ENCODE data around the gene CAMK1. TPM values are rescaled to one million over a fixed set of nuclear protein-coding genes. Genes with fewer than 3 reads are reported as not detected.

The CAMK1 gene
- total RNA-seq, 1 experiment from 2014 or later, result 44.1 TPM

GRCh38 chr3:9793161-9793781 is 23.5 kb upstream of the CAMK1 start:
- DNase-seq (ENCODE audit: low read depth), result peak; percentile 20

GRCh38 chr3:9792405-9793160 is 22.8 kb upstream of the CAMK1 start, which contains the start of the genes ARPC4 and TADA3:
Gene ARPC4 (plus strand): TSS chr3:9793082. CDS start chr3:9793122, 40 bp downstream.
Gene TADA3 (minus strand): TSS chr3:9792473. CDS start chr3:9791466, 1,007 bp downstream.
- DNase-seq (ENCODE audit: low read depth), result peak; percentile 92

GRCh38 chr3:9791790-9792404 is 22.1 kb upstream of the CAMK1 start:
- no peak for DNase-seq (ENCODE audit: low read depth)

GRCh38 chr3:9791127-9791526 is 21.4 kb upstream of the CAMK1 start:
- DNase-seq (ENCODE audit: low read depth), result no peak

GRCh38 chr3:9787714-9788113 is 18.0 kb upstream of the CAMK1 start:
- DNase-seq (ENCODE audit: low read depth), result no peak

- DNase-seq (ENCODE audit: low read depth), result no peak
These were observed 17.3 kb upstream of the CAMK1 start for GRCh38 chr3:9786825-9787669.

- DNase-seq (ENCODE audit: low read depth), result no peak
These were observed 16.5 kb upstream of the CAMK1 start for GRCh38 chr3:9786209-9786739.

GRCh38 chr3:9785602-9786001 is 15.9 kb upstream of the CAMK1 start:
- no peak for DNase-seq (ENCODE audit: low read depth)

- no peak for DNase-seq (ENCODE audit: low read depth)
These were observed 15.2 kb upstream of the CAMK1 start for GRCh38 chr3:9784965-9785364.

- DNase-seq (ENCODE audit: low read depth), result no peak
These were observed 14.2 kb upstream of the CAMK1 start for GRCh38 chr3:9783954-9784353.

- no peak for DNase-seq (ENCODE audit: low read depth)
These were observed 13.0 kb upstream of the CAMK1 start for GRCh38 chr3:9782770-9783169.

GRCh38 chr3:9781978-9782603 is 12.3 kb upstream of the CAMK1 start:
- no peak for DNase-seq (ENCODE audit: low read depth)

- DNase-seq (ENCODE audit: low read depth), result no peak
These were observed 11.8 kb upstream of the CAMK1 start for GRCh38 chr3:9781551-9781950.

- DNase-seq (ENCODE audit: low read depth), result no peak
These were observed 11.2 kb upstream of the CAMK1 start for GRCh38 chr3:9780910-9781309.

- no peak for DNase-seq (ENCODE audit: low read depth)
These were observed 10.7 kb upstream of the CAMK1 start for GRCh38 chr3:9780458-9780812.

GRCh38 chr3:9779721-9780457 is 10.1 kb upstream of the CAMK1 start:
- DNase-seq (ENCODE audit: low read depth), result no peak

- DNase-seq (ENCODE audit: low read depth), result no peak
These were observed 9.4 kb upstream of the CAMK1 start for GRCh38 chr3:9779075-9779593.

GRCh38 chr3:9778143-9779074 is 8.7 kb upstream of the CAMK1 start:
- DNase-seq (ENCODE audit: low read depth), result peak; percentile 28

- DNase-seq (ENCODE audit: low read depth), result no peak
These were observed 7.9 kb upstream of the CAMK1 start for GRCh38 chr3:9777694-9778021.

Measured in HT1080 (cell line).